IMR-90 (cell line): ENCODE results near the gene PTPRF. TPM values are rescaled to one million over a fixed set of nuclear protein-coding genes. Genes with fewer than 3 reads are reported as not detected.

Experiments used
- ATAC-seq: fragments of 200-7000 bp; cut with Tn5 transposase; 2 replicates; pipeline ENCODE4 v1.9.1; 2020; ENCODE audit warnings: low read depth, mild to moderate bottlenecking, moderate library complexity
- BruUV-seq: library from RNA; stranded (reverse); fragments of 400-500 nt; replicated peaks from 2 replicates; lab custom pipeline; 2021; lab: Mats Ljungman, UMichigan
- CTCF ChIA-PET: fragments of 300-600 bp; formaldehyde crosslinking; extraction: SDS; loops from one replicate; lab custom pipeline; 2021; ENCODE audit warnings: antibody characterized with exemption; lab: Yijun Ruan, JAX
- POLR2A ChIA-PET: fragments of 300-600 bp; sonication (Branson Sonifier 250); formaldehyde crosslinking; loops from one replicate; lab custom pipeline; 2022; ENCODE audit warnings: antibody characterized with exemption; ENCODE audit not compliant: unreplicated experiment; lab: Charles Lee
- DNase-seq: peaks from one replicate; pipeline ENCODE4 v3.0.0; 2013
- H2AFZ ChIP-seq: replicated peaks from 2 replicates; pipeline ENCODE3; 2013; ENCODE audit warnings: low read length, mild to moderate bottlenecking; ENCODE audit not compliant: poor library complexity
- H2AK5ac ChIP-seq: 2 replicates; pipeline ENCODE4 v1.6.1; 2013; ENCODE audit warnings: low read depth, low read length, inconsistent platforms
- H2AK9ac ChIP-seq: replicated peaks from 2 replicates; pipeline ENCODE3; 2013; ENCODE audit warnings: mild to moderate bottlenecking, low read depth, low read length, moderate library complexity; ENCODE audit not compliant: poor library complexity
- H2BK120ac ChIP-seq: 2 replicates; pipeline ENCODE4 v1.6.1; 2013; ENCODE audit warnings: low read depth, low read length, inconsistent platforms
- H2BK15ac ChIP-seq: 3 replicates; pipeline ENCODE4 v1.6.1; 2013; ENCODE audit warnings: low read depth, low read length, inconsistent platforms
- H2BK20ac ChIP-seq: 2 replicates; pipeline ENCODE4 v1.6.1; 2013; ENCODE audit warnings: low read depth, mild to moderate bottlenecking, inconsistent platforms, low read length, moderate library complexity
- H2BK5ac ChIP-seq: 2 replicates; pipeline ENCODE4 v1.6.1; 2013; ENCODE audit warnings: mild to moderate bottlenecking, low read depth, low read length, inconsistent platforms; ENCODE audit not compliant: poor library complexity, severe bottlenecking
- H3K14ac ChIP-seq: replicated peaks from 2 replicates; pipeline ENCODE4 v1.6.1; 2013; ENCODE audit warnings: low read depth, low read length, inconsistent platforms
- H3K18ac ChIP-seq: 2 replicates; pipeline ENCODE4 v1.6.1; 2013; ENCODE audit warnings: low read depth, low read length, control low read depth
- H3K23ac ChIP-seq: 2 replicates; pipeline ENCODE4 v1.6.1; 2013; ENCODE audit warnings: low read depth, low read length, inconsistent platforms
- H3K27ac ChIP-seq: 2 replicates; pipeline ENCODE4 v1.5.1; 2013; ENCODE audit warnings: mild to moderate bottlenecking, control low read depth, low read length; ENCODE audit not compliant: insufficient read depth
- H3K27me3 ChIP-seq: 2 replicates; pipeline ENCODE4 v1.6.1; 2013; ENCODE audit warnings: low read length; ENCODE audit not compliant: control insufficient read depth, insufficient read depth
- H3K36me3 ChIP-seq: 2 replicates; pipeline ENCODE4 v1.6.1; 2013; ENCODE audit warnings: low read length, mixed read lengths; ENCODE audit not compliant: control insufficient read depth, insufficient read depth
- H3K4ac ChIP-seq: 2 replicates; pipeline ENCODE4 v1.6.1; 2013; ENCODE audit warnings: low read depth, low read length, inconsistent platforms
- H3K4me1 ChIP-seq: 2 replicates; pipeline ENCODE4 v1.6.1; 2013; ENCODE audit warnings: low read length, mixed read lengths; ENCODE audit not compliant: control insufficient read depth, insufficient read depth
- H3K4me2 ChIP-seq: 2 replicates; pipeline ENCODE4 v1.6.1; 2013; ENCODE audit warnings: low read depth, mild to moderate bottlenecking, control low read depth, low read length, moderate library complexity
- H3K4me3 ChIP-seq: 2 replicates; pipeline ENCODE4 v1.5.1; 2013; ENCODE audit warnings: low read depth, mild to moderate bottlenecking, control low read depth, low read length, moderate library complexity; ENCODE audit not compliant: insufficient read depth
- H3K56ac ChIP-seq: 2 replicates; pipeline ENCODE4 v1.6.1; 2013; ENCODE audit warnings: low read length, inconsistent platforms; ENCODE audit not compliant: insufficient read depth; ENCODE audit errors: extremely low read depth
- H3K79me1 ChIP-seq, 2 experiments: 2 replicates each; pipeline ENCODE4 v1.6.1; 2013; ENCODE audit warnings: low read length in 2 of 2, inconsistent platforms in 1 of 2, low read depth in 1 of 2
- H3K9ac ChIP-seq: 2 replicates; pipeline ENCODE4 v1.6.1; 2013; ENCODE audit warnings: low read depth, low read length, control low read depth
- H3K9me1 ChIP-seq: 2 replicates; pipeline ENCODE4 v1.6.1; 2013; ENCODE audit warnings: low read length, inconsistent platforms; ENCODE audit not compliant: insufficient read depth
- H3K9me3 ChIP-seq: 2 replicates; pipeline ENCODE4 v1.6.1; 2013; ENCODE audit warnings: low read length; ENCODE audit not compliant: control insufficient read depth, insufficient read depth
- H4K20me1 ChIP-seq: 2 replicates; pipeline ENCODE4 v1.6.1; 2013; ENCODE audit warnings: low read length, inconsistent platforms; ENCODE audit not compliant: insufficient read depth
- H4K5ac ChIP-seq: 2 replicates; pipeline ENCODE4 v1.6.1; 2013; ENCODE audit warnings: mild to moderate bottlenecking, low read depth, low read length, control low read depth
- H4K8ac ChIP-seq, 2 experiments: 2 replicates each; pipeline ENCODE4 v1.6.1; 2013; ENCODE audit warnings: low read depth in 2 of 2, low read length in 2 of 2, control low read depth in 1 of 2, inconsistent platforms in 1 of 2
- H4K91ac ChIP-seq: 2 replicates; pipeline ENCODE4 v1.6.1; 2013; ENCODE audit warnings: low read depth, low read length, inconsistent platforms; ENCODE audit not compliant: insufficient read depth
- BHLHE40 ChIP-seq: fragments of 150-350 bp; IDR thresholded peaks from 2 replicates; pipeline ENCODE4 v1.6.1; 2016; ENCODE audit warnings: mild to moderate bottlenecking, low read depth, low read length
- CEBPB ChIP-seq: IDR thresholded peaks from 2 replicates; pipeline ENCODE4 v1.6.1; 2012; ENCODE audit warnings: low read depth, low read length, improper control_type of control experiment
- RCOR1 ChIP-seq: IDR thresholded peaks from 2 replicates; pipeline ENCODE4 v1.6.1; 2012; ENCODE audit warnings: mild to moderate bottlenecking, low read length, improper control_type of control experiment; ENCODE audit not compliant: insufficient replicate concordance
- WGBS, 2 experiments: methylation state at CpG; one replicate each; pipeline versions ENCODE4 v1.1.5 to v1.1.7; 2013; ENCODE audit warnings: missing lambda C conversion rate in 2 of 2; ENCODE audit not compliant: insufficient read length in 1 of 2; ENCODE audit errors: extremely low coverage in 2 of 2; 5-methylcytosine and 5-hydroxymethylcytosine counted together
- dilution Hi-C: fragments of 300-500 bp; cut with HindIII; formaldehyde crosslinking; loops from one replicate; pipeline ENCODE4 v1.14.3; 2018; ENCODE audit warnings: low sequenced_read_pairs; ENCODE audit not compliant: unreplicated experiment
- in situ Hi-C: fragments of 300-500 bp; cut with MboI; formaldehyde crosslinking; loops from 3 replicates; pipeline ENCODE4 v1.14.3; 2019; ENCODE audit warnings: low sequenced_read_pairs, inconsistent platforms, mixed read lengths
- intact Hi-C: fragments of 100-400 bp; cut with micrococcal nuclease; formaldehyde crosslinking; loops from 2 replicates; pipeline ENCODE4 v1.10.0; 2022
- polyA plus RNA-seq, 3 experiments: library from polyadenylated mRNA; depleted of rRNA; stranded (reverse); fragments of >200 nt; gene quantifications; 2 replicates each; pipeline ENCODE4 v1.2.3, GENCODE V29; 2012; ENCODE audit warnings: low replicate concordance in 1 of 3
- total RNA-seq: library from RNA; depleted of rRNA; stranded (reverse); fragments of >200 nt; gene quantifications from 2 replicates; pipeline ENCODE4 v1.2.3, GENCODE V29; 2012

PTPRF gene
- total and polyA plus RNA-seq, 2 of the 4 experiments (the other 2 are of a cell fraction): 25.8 to 92.3 TPM

GRCh38 chr1:43539726-43540434, 9.2 kb downstream of the PTPRF start:
- Histone ChIP-seq H3K79me1 (peaks cover 63 to 98% of the 10 kb centered on the region in 2 experiments), H3K27me3 (no peaks in the 10 kb centered on the region), H3K4me2 (no peak overlapping the region), H4K5ac (no peak overlapping the region), H3K23ac (no peak overlapping the region), H2AFZ (no peak overlapping the region), H3K27ac (no peak overlapping the region), H4K8ac (no peak overlapping the region), H3K9me1 (peaks cover 38% of the 10 kb centered on the region), H3K9ac (no peak overlapping the region), H3K4me3 (no peak overlapping the region), H2BK120ac (no peak overlapping the region), H2BK15ac (no peak overlapping the region), H2BK5ac (no peak overlapping the region), H4K20me1 (peaks cover 77% of the 10 kb centered on the region), H3K4me1 (no peaks in the 10 kb centered on the region; the same call in 1 of the 2 replicates), H2AK9ac (peak overlapping the region; percentile 45), H3K18ac (no peak overlapping the region), H3K4ac (no peak overlapping the region), H3K56ac (no peak overlapping the region), H2BK20ac (no peak overlapping the region), H4K91ac (no peak overlapping the region), H3K14ac (no peak overlapping the region), H2AK5ac (no peak overlapping the region), H3K9me3 (no peaks in the 10 kb centered on the region), H3K36me3 (peaks cover 22% of the 10 kb centered on the region)
- POLR2A ChIA-PET: no interaction called here
- intact Hi-C loops: no loop called here
- dilution Hi-C loops: no loop called here
- DNase-seq: no peak
- no TSS peak for BruUV-seq
- CTCF ChIA-PET: no interaction called here
- in situ Hi-C loops: loop anchor here (25.0 kb wide), 1 partner anchor 422 kb away; the partner anchor contains the start of genes ATP6V0B and DPH2
- TF ChIP-seq BHLHE40 (no peak), CEBPB (peak; percentile 61), RCOR1 (no peak)
- WGBS, 2 experiments: 100% methylated on average over 3 of the region's 7 CpGs; no CpG with 5 or more reads in 1 of the 2 experiments
- no peak for ATAC-seq
